HG03280 (cell line): ENCODE data around the gene ARHGEF4.
"Not testable (repeated sequence)": the region's sequence is repeated elsewhere in the genome, so short reads cannot be mapped to it uniquely, and the experiment has no call there.

Experiments
- ATAC-seq: cut with Tn5 transposase; IDR thresholded peaks from one replicate; pipeline ENCODE4 v1.9.1; 2021; ENCODE audit warnings: mild to moderate bottlenecking, moderate library complexity; ENCODE audit not compliant: unreplicated experiment

ARHGEF4 gene

DNA sequence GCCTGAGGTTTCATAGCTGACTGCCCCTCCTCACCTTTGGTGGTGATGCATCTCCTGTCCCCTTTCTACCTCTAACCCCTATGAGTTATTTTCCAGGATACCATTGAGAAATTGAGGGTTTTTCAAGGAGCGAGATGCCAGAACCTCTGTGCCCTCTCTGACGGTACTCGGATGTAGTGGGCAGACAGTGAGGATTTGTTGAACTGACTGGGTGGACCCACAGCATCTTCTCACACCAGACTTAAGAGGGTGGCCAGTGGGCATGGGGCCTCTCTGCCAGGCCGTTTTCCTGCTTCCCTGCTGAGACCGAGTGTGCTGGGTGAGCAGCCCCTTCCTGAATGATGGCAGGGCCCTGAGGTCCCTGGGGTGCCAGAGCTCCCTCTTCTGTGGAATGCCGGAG, 46.3 kb downstream of the ARHGEF4 start:
- no peak for ATAC-seq

DNA sequence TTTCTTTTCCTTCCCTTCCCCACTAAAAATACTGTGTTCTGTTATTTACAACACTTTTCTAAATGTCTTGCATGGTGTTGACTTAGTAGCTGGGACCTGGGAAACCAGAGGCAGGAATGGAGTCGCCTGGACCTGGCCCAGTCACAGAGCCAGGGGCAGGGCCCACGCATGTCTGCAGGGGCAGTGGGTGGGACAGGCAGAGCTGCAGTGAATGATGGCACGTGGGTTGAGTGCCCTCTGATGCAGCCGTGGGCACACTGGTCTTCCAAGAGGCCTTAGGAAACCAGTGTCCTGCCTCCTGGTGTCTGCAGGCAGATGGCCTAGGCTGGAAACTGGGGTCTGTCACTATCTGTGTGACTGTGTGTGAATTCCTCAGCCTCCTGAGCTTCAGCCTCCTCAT, 46.8 kb downstream of the ARHGEF4 start:
- no peak for ATAC-seq

DNA sequence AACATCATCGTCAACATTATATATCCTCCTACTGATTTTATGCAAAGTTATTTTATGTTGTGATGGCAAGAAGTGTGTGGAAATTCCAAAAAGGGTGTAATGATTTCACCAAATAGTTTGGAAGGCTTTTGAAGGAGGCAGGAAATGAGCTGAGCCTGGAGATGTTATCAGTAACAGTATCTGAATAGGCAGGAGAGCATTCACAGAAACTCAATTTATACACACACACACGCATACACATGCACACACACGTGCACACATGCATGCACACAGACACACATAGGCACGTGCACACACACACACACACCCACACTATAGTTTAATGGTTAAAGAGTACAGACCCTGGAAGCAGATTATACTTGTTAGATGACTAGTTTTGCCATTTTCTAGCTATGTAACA, 47.3 kb downstream of the ARHGEF4 start:
- no peak for ATAC-seq

DNA sequence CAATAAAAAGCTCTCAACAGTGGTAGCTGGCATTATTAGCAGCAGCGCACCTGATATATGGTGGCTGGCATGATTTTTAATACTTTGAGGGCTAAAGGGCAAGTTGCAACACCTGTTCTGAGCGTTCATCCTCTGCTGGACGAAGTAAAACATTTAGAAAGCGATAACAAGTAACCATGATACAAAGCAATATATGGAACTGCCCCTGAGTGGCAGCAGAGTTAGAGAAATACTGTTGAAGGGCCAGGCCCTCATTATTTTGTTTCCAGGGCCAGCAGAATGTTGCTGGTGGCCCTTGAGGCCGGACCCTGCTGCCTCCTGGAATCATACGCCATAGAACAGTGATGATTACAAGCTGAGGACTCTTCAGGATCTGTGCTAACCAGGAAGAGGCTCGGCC, 47.8 kb downstream of the ARHGEF4 start:
- ATAC-seq = no peak

DNA sequence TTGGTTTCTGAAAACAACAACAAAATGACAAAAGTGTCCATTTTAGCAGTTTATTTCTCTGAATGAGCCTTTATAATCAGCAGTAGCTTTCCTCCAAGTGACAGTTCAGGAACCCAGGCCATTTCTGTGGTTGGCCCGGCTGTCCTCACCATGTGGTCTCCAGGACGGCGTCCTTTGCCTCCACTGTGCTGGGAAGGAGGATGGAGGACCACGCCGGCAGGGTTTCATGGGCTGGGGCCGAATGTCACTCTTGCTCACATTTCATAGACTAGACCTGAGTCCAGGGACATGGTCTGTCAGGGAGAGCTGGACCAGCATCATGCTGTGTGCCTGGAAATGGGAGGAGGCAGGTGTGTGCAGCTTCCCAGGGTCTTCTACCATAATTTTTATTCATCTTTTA, 50.9 kb downstream of the ARHGEF4 start:
- ATAC-seq = no peak

DNA sequence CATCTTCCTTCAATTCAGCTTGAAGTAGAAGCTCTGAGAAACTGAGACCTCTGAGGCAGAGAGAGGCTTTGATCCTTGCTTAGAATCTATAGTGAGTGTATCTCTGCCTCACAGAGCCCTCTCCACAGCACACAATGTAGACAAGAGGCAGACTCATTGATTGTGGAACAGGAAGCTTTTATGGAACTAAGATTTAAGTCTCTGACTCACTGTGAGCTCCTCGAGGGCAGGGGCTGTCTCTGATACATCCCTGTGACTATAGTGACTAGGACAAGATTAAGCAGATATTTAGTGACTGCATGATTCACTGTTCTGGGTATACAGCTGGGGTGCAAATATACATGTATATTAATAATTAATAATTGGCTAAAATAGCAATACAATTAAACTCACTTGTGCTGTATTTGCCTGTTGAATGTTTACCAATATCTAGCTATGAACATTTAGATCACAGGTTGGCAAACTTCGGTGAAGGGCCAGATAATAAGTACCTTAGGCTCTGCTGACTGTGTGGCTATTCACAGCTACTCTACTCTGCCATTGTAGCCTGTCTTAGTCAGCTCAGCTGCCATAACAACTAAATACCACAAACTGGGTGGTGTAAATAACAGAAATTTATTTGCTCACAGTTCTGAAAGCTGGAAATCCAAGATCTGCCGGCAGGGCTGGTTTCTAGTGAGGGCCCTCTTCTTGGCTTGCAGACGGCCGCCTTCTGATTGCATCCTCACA, 54.4 kb downstream of the ARHGEF4 start:
- ATAC-seq = no peak

DNA sequence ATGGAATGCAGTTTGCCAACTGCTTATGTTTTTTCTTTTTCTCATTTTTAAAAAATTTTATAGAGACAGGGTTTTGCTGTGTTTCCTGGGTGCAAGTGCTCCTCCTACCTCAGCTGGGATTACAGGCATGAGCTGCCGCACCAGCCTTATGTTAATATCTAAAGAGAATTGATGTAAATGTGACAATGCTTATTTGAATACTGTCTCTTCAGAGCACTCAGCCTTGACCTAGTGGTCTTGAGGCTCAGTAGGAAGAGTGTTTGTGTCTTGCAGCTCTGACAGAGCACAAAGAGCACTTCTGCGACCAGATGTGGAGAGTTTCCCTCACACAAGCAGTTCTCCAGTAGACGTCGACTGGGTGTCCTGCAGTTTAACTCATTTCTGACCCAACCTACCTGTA, 55.3 kb downstream of the ARHGEF4 start:
- ATAC-seq = no peak

DNA sequence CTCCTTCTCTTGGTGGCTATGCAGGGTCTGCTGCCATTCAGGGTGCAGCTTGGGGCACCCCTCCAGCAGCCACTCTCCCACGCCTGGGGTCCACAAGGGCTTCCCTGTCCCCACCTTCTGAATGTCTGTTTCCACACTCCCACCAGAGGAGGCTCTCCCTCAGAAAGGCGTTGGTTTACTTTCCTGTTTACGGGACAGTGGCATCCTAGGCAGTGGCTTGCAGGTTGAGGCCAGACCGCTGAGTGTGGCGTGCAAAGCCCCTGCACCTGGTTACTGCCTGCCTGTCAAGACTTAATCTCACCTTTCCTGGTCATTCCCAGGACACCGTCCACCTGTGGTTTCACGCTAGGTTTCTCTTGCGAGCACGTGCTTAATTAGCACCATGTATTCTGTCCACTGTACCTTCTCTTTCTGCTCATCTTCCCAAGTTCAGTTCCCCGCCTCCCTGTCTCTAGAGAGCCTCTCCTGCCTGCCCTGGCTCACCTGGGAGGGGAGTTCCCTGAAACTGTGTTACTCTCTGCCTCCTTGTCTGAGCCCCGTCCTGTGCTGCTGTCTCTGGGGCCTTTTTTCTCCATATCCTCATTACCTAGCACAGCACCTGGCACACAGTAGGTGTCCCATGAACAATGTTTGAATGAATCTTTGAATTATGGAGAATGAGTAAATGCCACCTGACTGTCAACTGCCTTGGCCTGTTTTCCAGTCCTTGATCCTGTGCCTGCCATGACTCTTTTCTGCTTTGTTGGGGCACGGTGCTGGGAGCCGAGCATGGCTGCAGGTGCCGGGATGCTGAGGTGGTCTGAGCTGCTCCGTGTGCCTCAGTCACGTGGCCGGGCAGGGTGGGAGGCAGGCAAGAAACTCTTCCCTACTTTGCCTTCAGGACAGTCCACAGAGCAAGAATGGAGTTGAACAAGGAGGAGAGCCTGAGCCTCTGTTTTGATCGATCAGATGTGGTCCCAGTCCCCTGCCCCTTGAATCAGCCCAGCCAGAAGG, 56.4 kb downstream of the ARHGEF4 start:
- no peak for ATAC-seq

DNA sequence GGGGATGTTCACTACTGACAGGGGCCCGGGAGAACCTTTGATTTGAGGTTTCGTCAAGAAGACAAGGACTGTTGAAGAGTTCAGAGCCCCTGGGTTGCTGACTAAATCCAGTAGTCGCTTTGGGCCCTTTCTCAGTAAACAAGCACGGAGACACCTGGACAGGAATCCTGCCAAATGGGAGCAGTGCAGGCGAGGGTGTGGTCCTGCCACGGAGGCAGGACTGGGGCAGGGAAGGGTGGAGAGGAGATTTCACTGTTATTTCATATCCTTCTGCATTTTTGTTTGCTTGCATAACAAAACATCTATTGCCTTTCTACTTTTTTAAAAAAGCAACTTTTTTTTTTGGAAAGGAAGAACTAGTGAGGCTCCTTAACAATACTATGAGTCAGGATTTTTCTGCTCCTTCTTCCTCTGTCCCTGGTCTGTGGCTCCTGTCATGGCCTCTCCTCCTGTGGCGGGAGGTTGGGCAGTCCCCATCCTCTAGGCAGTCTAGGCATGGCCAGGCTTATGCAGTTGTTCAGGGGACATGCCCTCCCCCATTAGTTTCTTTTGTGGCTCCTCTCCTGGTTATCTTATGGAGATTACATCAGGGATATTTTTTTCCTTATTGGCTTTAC, 57.7 kb downstream of the ARHGEF4 start:
- ATAC-seq = no peak

DNA sequence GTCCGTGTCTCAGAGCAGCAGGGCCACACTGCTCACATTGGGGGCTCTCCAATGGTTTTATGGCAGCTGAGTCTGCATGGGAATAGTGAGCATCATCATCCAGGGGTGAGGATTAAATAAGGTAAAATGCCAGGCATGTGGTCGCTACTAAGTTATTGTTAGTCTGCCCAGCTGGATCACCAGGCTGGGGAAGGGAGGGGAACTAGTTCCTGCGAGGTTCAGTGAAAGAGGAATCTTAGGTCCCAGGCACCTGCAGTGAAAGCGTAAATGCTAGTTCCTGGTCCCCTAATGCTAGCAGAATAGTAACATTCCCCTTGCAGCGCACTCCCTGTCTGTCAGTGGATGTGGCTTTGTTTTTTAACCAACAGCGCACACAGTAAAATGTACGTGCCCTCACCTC, 60.1 kb downstream of the ARHGEF4 start:
- no peak for ATAC-seq

DNA sequence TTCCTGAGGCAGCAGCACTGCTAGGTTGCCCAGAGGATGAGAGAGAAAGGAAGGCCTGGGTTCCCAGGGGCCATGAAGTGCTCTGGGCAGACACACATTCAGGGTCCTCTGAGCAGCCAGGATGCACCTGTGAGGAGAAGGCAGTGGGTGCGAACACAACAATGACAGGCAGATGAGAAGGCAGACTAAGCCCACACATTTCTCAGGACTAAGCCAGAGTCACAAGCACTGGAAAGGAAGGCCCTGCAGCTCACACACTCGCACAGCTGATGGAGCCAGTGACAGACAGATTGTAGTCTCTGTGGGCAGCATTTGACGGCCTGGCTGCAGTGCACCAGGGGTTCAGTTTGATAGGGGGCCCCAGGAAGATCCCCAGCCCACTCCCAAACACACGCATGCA, 61.8 kb downstream of the ARHGEF4 start:
- ATAC-seq = no peak

DNA sequence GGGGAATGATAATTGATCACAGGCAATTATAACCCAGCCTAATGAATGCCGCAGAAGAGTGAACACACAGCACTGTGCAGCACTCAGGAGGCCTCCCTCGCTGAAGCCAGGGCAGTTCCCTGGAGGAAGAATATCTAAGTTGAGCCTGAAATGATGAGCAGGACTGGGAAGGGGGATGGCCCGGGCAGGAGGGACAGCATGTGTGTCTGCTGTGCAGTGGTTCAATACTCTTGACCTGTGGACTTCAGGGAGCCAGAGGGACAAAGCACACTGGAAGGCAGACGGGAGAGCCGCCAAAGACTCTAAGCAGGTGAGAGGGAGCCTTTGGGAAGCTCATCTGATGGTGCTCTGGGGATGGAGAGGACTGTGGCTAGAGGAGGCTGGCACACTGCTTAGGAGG, 62.6 kb downstream of the ARHGEF4 start:
- ATAC-seq = no peak

DNA sequence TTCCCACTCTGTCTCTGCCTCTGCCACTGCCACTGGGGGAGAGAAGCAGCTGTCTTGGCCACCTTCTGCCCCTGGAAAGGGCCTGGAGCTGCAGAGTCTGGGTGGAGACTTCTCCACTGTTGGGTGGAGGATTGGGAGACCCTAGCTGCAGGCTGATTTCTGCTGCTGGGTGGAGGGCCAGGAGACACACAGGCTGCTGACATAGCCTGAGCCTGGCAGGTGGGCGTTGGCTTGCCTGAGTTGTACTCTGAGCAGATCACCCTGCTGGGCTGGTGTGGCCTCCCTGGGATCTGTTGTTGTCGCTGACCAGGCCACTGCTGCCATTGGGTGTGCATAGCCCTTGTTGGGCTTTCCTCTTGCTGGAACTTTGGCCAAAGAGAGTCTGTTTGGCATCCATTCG, 64.3 kb downstream of the ARHGEF4 start:
- ATAC-seq = no peak

DNA sequence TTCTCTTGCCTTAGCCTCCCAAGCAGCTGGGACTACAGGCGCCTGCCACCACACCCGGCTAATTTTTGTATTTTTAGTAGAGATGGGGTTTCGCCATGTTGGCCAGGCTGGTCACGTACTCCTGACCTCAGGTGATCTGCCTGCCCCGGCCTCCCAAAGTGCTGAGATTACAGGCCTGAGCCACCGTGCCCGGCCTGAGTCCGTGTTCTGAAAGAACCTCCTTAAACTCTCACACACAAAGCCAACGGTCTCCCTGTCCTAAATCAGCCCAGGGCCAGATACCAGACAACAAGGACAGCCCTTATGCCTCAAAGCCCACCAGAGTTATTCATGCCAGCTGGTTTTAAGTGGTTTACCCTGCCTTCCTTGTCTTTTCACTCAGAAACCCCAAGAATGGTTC, 64.9 kb downstream of the ARHGEF4 start:
- not testable (repeated sequence) for ATAC-seq

DNA sequence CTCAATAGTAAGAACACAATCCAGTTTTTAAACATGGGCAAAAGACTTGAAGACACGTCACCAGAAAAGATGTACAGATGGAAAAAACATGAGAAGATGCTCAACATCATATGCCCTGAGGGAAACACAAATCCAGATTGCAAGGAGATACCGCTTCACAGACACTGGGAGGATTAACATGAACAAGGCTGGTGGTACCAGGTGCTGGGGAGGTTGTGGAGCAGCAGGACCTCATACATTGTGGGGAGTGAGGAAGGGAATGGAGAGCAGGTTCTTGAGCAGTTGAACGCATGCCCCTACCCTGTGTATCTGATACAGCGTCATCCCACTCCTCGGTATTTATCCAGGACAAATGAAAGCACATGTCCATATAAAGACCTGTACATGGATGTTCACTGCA, 72.1 kb downstream of the ARHGEF4 start:
- ATAC-seq = no peak

DNA sequence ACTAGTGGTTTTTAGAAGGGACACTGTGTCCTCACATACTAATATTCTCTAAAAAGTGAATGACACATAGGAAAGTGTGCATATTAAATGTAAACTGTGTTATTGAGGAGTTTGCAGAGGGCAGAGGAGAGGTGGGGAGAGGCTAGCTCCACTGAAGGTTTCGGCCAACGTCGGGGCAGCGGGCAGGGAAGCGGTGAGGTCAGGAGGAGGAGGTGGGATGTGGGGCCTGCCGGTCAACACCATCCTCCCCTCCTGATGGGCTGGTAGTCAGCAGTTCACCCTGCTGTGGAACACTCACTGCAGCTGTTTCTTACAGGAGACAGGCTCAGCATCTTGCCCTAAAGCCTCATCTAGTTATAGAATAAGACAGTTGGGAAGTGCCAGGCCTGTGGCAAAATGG, 74.2 kb downstream of the ARHGEF4 start:
- no peak for ATAC-seq

DNA sequence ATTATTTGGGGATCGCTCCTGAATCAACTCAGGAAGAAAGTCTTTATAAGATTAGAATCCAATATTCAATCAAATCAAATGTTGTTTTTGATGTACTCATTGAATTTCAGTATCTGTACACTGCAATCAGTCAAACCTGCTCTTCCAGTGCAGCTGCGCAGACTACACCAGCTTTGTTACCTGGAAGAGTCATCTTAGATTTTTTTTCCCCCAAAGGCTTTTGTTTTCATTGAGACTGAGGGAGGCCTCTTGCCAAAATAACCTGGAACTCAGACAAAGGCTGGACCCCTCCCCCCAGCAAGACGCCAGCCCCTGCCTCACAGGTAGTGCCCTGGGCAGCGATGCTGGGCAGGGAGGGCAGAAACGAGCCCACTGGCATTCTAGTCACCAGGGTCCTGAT, 74.8 kb downstream of the ARHGEF4 start:
- no peak for ATAC-seq

DNA sequence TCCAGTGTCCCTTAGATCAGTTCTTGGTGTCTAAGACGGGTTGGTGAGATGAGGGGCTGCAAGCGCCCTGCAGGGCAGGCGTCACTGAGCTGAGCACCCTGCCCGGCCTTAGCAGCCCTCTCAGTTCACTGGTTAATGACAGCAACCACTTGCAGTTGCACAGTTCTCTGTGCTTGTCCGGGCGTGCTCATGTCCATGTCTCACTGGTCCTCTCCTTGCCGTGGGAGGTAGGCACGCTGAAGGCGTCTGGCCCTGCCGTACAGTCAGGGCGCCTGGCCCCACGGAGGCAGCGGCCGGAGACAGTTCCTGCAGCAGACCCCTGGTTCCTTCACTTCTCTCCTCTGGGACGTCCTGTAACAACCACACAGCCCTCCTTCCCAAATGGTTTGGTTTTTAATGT, 75.3 kb downstream of the ARHGEF4 start:
- ATAC-seq = no peak

DNA sequence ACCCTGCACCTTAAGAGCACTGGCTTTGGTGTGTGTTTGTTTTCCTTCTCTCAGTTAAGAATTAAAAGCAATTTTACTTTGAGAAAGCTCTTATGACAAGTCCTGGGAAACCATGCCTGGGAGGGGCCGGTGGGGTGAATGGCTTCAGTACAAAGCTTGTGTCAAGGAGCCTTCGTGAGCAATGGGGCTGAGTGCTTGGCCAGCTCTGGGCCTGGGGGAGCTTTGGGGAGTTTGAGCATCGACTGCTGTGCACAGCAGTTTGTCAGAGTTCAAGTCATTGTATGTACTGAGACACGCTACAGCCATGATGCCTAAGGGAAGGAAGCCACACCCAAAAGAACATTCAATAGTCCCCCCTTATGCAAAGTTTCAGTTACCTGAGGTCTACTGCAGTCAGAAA, 75.8 kb downstream of the ARHGEF4 start:
- ATAC-seq = no peak

DNA sequence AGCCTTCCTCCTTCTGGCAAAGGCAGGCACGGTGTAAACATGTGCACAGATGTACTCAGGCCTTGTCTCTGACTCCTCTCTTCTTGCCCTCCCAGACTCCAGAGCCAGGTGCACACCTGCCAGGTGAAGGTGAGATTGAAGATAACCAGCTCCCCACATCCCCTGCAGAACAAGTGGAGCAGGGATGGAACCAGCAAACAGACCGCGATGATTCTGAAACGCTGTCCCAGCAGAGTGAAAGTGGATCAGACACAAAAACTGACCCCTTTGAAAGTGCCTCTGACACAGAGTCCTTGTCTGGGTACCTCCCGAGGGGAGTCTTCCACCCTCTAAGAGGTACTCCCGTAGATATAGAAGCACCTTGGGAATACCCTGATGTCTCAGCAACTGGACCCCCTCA, 77.2 kb downstream of the ARHGEF4 start:
- no peak for ATAC-seq

DNA sequence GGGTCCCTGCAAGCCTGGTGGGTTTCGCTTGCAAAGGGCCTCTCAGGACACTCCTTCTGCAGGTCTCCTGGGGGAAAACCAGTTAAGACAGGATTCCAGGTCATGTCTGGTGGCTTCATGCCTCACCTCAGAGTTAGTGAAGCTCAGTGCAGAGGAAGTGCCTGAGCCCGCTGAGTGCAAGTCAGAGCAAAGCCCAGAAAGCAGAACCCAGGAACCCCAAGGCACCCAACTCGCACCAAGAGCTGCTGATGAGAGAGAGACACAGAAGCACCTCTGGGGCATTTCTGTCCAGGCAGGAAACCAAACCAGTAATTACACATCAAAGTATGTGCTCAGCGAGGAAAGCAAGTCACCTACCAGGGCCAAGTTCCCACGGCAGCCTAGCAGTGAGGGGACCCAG, 78.4 kb downstream of the ARHGEF4 start:
- no peak for ATAC-seq
